Activated CD8-positive, alpha-beta memory T cell treated with anti-CD3 and anti-CD28 coated beads, Interleukin-2, amount 50 U/mL, for 4 hours (primary cell): ENCODE measurements around the gene TAGLN.

ENCODE experiments used
- DNase-seq: peaks from one replicate; pipeline ENCODE4 v3.0.0-alpha.2; 2020

The TAGLN gene

DNA sequence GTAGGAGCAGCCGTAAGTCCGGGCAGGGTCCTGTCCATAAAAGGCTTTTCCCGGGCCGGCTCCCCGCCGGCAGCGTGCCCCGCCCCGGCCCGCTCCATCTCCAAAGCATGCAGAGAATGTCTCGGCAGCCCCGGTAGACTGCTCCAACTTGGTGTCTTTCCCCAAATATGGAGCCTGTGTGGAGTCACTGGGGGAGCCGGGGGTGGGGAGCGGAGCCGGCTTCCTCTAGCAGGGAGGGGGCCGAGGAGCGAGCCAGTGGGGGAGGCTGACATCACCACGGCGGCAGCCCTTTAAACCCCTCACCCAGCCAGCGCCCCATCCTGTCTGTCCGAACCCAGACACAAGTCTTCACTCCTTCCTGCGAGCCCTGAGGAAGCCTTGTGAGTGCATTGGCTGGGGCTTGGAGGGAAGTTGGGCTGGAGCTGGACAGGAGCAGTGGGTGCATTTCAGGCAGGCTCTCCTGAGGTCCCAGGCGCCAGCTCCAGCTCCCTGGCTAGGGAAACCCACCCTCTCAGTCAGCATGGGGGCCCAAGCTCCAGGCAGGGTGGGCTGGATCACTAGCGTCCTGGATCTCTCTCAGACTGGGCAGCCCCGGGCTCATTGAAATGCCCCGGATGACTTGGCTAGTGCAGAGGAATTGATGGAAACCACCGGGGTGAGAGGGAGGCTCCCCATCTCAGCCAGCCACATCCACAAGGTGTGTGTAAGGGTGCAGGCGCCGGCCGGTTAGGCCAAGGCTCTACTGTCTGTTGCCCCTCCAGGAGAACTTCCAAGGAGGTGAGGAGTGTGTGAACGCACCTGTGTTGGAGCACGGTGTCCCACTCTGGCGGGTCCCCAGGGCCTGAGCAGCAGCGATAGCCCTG is at the start of gene TAGLN:
TAGLN (plus strand) TSS at position 318 of the 863 bp plus-strand sequence. CDS start 3,644 bp downstream, outside the sequence.
- DNase-seq = no peak

DNA sequence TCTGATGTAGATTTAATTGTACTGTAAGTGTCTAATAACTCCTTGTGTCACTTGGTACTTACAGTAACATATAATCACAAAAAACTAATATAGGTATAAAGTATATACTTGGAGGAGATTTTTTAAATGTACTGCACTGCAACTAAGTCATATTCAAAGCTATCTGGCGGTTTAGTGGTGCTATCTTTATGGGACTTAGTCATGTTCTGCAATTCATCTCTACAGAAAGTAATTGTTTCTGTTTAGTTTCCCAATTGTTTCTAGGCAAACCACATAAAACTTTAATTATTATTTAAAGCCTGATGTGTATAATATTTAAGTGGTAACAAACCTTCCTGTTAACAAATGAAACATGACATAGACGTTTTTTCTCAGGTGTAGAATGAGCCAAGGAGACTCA is 47.1 kb upstream of the TAGLN start:
- DNase-seq = no peak

DNA sequence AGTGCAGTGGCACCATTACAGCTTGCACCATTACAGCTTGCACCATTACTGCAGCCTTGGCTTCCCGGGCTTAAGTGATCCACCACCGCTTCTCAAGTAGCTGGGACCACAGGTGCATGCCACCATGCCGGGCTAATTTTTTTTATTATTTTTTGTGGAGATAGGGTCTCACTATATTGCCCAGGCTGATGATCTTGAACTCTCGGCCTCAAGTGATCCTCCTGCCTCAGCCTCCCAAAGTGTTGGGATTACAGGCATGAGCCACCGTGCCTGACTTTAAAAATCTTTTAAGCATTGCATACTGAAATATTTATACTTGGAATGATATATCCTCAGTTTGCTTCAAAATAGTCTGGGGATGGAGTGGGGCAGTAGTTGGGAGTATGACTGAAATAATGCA is 44.7 kb upstream of the TAGLN start:
- no peak for DNase-seq

DNA sequence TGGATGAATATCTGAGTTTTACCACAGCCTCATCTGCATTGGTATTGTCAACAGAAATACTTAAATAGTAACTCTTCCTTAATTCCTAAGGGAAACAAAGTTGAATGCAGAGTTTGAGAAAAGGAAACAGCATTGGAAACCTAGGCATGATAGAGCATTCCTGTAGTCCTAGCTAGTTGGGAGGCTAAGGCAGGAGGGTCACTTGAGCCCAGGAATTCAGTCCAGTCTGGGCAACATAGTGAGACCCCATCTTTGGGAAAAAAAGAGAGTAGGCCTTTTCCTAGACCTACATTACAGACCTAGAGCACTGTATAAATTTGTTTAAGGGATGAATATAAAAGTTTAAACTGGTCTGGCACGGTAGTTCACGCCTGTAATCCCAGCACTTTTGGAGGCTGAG is 41.7 kb upstream of the TAGLN start:
- DNase-seq = no peak

DNA sequence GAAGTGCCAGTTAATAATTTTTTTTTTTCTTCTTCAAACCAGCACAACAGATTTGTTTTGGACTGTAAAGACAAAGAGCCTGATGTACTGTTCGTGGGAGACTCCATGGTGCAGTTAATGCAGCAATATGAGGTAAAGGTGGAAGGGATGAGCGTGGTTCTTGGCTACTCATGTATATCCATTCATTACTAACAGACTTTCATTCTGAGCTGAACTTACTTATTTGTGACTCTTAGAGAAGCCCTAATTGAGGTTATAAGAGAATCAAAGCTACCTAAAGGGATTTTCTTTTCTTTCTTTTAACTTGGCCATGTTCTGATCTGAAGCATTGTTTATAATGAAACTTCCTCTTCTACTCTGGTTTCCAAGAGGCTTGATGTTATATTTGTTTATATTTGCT is 39.3 kb upstream of the TAGLN start:
- DNase-seq = no peak

DNA sequence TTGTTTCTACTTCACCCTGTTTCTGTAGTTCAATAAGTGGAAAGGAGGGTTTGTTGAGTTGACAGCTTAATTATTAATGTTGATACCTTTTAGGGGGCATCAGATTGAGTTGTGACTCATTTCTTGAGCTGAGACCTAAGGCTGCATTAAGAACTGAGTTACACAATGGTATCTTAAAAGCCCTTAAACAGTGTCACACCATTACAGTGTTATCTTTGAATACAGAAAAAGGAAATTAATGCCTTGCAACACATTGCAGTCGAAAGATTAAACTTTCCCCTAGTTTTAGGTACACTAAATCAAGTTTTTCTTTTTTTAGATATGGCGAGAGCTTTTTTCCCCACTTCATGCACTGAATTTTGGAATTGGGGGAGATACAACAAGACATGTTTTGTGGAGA is 38.3 kb upstream of the TAGLN start:
- DNase-seq = no peak

DNA sequence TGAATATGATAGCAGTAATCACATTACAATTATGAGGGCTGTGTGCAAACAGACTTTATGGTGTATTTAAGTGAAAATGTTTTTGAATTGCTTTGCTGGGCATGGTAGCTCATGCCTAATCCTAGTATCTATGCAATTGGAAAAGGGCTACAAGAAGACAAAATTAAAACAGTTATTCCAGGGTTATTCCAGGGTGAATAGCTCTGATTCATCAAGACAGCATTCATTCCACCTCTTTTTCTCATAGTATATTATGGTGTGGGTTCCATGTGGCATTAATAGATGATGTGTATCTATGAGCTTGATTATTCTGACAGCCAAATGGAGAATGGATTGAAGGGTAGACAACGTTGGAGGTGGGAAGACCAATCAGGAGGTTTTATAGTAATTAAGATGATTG is 32.7 kb upstream of the TAGLN start:
- DNase-seq = no peak

DNA sequence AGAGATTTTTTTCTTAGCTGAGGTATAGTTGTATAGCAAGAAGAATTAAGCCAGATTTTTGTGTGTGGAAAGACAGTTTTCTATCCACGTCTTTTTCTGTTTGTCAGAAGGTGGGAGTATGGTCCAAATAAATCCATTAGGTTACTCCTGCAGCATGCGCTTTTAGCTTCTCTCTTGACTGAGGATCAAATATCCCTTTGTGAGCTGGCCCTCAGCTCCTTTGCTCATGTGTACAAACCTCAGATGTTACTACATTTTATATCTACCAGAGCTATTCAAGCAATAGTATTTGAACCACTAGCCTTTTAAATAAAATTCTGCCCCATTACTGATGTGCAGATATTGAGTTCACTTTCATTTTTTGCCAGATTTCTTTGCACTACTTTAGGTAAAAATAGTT is 29.4 kb upstream of the TAGLN start:
- DNase-seq = no peak

DNA sequence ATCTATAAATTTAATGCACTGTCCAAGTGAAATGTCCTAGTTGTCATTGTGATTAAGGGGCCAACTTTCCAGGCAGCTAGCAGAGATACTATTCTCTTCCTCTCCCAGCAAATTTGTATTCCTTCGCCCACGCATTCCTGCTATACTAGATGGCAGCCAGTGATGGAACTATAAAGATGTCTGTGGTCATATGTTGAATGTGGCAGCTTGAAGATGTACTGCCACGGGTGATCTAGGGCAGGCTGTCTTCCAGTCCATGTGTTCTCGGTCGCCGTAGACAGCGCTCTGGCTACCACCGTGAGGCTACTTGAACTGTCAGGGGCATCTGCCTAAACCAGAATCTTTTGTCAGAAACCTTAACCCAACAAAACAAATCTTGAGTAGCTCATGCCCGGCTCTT is 29.0 kb upstream of the TAGLN start:
- DNase-seq = no peak

DNA sequence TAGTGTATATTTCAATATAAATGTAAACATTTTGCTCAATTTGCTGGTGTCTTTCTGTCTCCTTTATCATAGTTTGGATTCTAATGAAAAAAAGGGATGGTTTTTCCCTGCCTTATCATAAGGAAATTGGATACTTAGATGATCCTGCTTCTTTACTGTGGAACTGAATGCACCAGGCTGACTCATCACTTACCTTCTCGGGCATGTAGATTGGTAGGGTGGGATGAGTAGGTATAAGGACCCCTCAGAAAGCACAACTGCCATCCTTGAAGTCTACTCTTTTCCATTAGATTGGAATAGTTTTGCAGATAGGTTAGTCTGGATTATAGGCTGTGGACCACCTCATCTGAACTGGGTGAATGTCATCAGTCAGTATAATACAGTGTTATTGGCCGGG is 28.2 kb upstream of the TAGLN start:
- DNase-seq = no peak

DNA sequence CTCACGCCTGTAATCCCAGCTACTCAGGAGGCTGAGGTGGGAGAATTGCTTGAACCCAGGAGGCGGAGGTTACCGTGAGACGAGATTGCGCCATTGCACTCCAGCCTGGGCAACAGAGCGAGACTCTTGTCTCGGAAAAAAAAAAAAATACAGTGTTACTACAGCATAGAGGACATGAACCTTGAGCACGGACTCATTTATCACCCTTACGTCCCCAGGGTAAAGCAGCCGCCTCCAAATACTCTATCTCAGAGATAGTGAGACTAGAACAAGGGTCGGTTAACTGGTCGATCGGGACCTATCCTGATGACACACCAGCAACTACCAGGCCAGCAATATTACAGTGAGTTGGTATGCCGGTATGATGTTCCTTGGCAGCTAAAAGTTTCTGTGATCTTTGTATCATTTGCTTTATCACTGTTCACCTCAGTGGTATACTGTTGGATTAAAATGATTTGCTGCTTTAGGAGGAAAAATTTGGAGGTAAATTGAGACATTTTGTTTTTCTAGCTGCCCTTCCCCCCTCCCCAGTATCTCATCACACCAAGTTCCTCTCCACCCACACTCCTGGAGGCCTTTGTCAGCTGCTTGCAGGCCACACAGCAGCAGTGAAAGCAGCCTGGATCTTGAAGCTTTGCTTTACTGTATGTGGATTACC is 27.6 kb upstream of the TAGLN start:
- DNase-seq = no peak

DNA sequence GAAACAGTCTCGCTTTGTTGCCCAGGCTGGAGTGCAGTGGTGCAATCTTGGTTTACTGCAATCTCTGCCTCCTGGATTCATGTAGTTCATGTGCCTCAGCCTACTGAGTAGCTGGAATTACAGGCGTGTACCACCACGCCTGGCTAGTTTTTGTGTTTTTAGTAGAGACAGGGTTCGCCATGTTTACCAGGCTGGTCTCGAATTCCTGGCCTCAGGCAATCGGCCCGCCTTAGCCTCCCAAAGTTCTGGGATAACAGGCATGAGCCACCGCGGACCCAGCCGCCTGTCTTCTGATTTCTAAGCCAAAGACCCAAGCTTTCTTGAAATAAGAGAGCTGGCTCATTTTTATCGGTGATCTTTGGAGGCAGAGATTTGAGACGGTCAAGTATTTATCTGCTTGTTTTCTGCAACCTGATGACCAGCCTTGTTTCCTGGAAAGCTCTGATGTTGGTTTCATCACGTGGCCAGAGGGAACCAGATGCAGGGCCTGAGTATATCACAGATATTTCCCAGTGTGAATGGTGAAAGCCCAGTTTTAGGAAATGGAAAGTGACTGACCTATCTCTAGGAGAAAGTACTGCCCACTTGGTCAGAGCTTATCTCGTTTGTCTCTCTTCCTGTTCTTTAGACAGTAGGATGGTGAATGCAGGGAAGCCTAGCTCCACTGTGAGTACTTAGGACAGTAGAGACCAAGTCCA is 26.3 kb upstream of the TAGLN start:
- no peak for DNase-seq

DNA sequence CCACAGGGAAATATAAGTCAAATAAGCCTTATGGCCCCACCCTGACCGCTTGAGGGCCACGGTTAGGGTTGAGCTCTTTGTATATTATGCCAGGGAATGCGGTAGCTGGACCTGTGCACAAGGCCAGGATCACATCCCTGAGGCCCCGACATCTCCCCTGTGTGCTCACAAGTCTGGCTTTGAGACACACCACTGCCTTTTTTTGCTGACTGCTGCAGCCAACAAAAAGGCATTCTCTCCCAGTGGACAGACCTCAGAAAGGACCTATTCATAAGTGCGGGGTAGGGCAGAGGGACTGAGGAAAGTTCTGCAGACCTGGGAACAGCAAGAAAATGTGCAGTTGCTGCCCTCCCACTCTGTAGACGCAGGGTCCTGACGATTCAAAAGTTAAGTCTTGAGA is 24.1 kb upstream of the TAGLN start:
- no peak for DNase-seq

DNA sequence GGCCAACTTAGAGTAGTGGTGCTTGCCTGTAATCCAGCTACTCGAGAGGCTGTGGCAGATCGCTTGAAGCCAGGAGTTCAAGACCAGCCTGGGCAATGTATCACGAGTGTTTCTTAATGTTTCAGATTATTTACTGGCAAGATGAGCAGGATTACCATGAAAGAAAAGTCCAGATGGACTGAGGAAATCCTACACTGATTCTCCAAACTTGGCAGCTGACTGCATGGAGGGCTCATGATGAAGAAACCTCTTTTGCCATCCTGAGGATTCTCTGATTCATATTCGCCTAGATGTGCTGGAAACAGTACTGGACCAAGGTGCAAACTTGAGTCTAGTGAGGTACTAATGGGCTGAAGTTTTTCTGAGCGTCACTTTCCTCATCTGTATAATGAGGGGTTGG is 23.4 kb upstream of the TAGLN start:
- no peak for DNase-seq

DNA sequence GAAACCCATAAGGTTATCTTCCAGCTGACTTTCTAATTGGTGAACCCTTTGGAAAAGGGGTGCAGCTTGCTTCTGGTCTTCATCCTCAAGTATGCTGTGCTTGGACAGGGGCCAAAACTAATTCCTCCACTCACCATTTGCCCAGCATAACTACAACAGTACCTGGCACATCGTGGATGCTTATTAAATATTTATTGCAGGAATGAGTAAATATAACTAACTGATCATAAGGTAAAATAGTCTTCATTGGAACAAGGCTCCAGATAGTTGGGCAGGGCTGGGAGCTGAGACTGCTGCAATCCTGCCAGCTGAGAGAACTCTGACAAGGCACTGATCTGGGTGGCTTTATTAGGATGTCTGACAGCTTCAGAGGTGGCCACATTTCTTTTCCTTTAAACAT is 23.0 kb upstream of the TAGLN start:
- no peak for DNase-seq

DNA sequence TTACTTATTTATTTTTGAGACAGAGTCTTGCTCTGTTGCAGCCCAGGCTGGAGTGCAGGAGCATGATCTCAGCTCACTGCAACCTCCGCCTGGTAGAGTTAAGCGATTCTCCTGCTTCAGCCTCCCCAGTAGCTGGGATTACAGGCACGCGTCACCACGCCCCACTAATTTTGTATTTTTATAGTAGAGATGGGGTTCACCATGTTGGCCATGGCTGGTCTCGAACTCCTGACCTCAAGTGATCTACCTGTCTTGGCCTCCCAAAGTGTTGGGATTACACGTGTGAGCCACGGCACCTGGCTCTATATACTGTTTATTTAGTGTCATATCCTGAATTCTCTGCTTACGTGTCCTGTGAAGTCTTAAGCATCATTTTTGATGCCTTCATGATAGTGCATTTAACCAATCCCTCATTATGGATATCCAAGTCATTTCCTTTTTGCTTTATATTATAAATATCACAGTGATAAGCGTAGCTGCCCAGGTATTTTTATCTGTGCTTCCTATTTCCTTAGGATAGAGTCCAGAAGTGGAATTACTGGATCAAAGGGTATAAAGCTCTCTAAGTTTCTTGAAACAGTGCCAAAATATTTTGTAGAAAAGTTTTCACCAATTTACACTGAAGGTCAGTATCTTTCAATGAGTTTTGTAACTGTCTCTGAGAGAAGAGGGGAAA is 21.5 kb upstream of the TAGLN start:
- no peak for DNase-seq

DNA sequence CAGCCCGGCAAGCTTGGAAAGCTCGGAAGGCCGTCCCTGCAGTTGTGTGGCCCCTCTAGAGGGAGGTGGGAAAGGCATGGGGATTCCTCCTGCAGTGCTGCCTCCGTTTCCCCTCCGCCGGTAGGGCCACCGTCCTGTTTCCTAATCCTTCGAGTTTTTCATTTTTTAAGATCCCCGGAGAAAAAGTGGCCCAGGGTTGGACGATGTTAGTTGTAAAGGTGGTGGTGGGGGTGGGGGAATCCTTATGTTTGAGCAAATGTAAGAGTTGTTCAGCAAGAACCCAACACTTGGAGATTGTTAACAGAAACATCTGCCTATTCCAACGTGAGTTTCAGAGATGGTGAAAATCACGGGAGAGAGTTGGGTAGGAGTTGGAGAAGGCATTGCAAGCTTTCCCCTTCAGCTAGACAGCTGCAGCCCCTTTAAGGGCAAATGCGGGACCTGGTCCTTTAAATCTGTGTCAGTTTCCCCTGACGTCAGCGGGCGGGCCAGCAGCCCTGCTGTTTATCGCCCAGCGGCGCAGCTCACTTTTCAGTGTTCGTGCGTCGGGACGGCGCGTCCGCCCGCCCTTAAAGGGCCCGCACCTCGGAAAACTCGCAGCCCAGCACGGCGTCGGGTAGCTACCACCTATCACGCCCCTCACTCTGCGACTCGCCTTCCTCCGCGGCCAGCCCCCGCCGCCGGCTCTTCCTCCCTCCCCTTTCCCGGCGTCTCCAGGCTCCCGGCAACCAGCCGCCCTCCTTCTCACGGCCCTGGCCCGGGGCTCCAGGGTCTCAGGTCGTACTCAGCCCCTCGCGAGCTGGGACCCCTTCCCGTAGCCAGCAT is 20.7 kb upstream of the TAGLN start, which contains the start of gene SIDT2:
SIDT2 (plus strand) TSS at position 534 of the 825 bp plus-strand sequence. CDS start 521 bp downstream, outside the sequence.
- DNase-seq = peak; percentile 89

DNA sequence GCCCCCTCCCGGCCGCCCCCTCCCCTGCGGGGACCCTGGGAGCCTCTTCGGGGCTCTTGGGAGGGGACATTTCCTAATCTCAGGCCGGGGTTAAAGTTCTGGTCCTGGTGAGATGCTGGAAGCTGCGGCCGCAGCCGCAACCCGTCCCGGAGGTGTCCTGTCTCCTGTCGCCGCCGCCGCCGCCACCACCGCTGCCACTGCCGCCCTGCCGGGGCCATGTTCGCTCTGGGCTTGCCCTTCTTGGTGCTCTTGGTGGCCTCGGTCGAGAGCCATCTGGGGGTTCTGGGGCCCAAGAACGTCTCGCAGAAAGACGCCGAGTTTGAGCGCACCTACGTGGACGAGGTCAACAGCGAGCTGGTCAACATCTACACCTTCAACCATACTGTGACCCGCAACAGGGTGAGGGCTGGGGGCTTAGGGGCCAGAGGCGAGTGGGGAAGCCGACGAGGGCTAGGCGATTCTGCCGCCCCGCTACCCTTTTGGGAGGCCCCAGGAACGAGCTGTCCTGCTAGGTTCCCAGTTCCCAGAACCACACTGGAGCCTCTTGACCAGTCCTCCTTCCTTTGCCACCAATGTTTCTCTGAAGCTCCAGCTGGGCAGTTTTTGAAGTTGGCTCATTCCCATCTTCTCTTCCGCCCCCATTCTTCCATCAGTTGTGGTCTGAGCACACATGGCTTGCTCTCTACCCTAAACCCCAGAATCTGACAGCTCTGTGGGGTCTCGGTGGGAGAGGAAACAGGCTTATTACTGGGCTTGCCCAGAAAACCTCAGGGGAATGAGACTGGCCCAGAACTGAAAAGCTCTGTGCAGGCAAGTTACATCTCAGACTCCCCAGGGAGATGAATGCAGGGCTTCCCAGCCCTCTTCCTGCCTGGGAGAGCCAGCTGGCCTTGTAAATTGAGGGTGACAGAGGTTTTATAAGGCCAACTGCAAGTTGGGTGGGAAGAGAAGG is 19.8 kb upstream of the TAGLN start:
- peak; percentile 44 for DNase-seq

DNA sequence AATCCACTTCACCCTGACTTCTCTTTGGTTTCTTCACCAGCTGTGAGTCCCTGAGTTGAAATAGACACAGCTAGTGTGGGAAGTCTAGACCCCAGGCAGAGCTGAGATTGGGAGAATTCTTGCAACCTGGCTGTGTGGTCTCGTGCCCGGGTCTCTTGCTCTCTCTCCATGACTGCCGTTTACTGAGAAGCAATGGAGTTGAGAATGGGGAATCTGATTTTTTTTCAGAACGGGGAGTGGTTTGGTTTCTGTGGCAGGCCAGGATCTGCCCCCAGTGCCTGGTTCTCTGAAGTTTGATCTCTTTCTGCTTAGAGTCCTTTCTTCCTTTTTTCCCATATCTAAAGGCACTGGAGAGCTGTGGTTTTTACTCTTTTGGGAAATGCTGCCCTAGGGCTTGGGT is 19.1 kb upstream of the TAGLN start:
- DNase-seq = no peak

DNA sequence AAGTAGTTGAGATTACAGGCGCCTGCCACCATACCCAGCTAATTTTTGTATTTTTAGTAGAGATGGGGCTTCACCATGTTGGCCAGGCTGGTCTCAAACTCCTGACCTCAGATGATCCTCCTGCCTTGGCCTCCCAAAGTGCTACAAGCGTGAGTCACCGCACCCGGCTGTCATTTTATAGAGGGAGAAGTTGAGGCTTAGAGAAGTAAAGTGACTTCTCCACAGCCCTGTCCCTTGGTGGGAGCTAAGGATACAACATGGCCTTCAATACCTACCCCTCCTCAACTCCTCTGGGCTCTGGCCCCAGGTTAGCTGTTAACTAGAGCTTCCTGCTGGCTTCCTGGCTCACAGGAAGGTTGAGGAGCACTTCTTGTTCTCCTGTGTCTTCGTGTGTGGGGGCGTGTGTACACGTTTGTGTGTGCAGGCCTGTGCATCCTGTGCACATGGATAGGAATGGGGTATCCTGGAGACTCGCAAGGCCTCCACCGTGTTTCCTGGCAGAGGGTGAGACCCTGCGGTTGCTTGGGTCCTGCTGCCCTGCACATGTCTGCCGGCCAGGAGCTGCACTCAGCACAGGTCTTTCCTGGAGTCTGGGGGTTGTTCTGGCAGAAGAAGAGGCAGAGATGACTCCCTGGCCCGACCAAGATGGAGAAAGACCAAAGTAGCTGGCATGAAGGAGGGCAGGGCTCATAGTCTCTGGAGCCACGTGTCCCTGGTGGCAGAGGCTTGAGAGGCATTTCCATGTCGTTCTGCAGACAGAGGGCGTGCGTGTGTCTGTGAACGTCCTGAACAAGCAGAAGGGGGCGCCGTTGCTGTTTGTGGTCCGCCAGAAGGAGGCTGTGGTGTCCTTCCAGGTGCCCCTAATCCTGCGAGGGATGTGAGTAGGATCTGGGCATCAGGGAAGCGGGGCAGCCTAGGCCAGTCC is 18.2 kb upstream of the TAGLN start:
- peak; percentile 39 for DNase-seq
